Prostate gland (tissue), 2 donors: ENCODE measurements around the gene DCPS.

Experiments used
- CTCF ChIP-seq, 4 experiments: fragments of 200-600 bp in 2 of 4; fragments of 450-650 bp in 2 of 4; sonication (generic) in 2 of 4; IDR thresholded peaks; 1 replicate in 3 of 4; 2 replicates in 1 of 4; pipeline ENCODE4 v1.5.1; 2016 to 2019; ENCODE audit warnings: antibody characterized with exemption in 4 of 4, mild to moderate bottlenecking in 2 of 4, moderate library complexity in 2 of 4
- POLR2A ChIP-seq: fragments of 450-650 bp; IDR thresholded peaks from one replicate; pipeline ENCODE4 v1.6.1; 2016; ENCODE audit warnings: antibody characterized with exemption, mild to moderate bottlenecking
- POLR2AphosphoS5 ChIP-seq: sonication (generic); formaldehyde crosslinking; IDR thresholded peaks from one replicate; pipeline ENCODE4 v1.6.1; 2017; ENCODE audit warnings: antibody characterized with exemption

- TF ChIP-seq CTCF (IDR thresholded peaks at IDR 0.05): no peak
- no peak for TF ChIP-seq POLR2A
- no peak for TF ChIP-seq POLR2AphosphoS5
Measured at GRCh38 chr11:126257144-126257543, 46.7 kb upstream of the DCPS start.
